K562 (cell line): ENCODE measurements around the gene HOXB6.

Experiments used
- CEBPB ChIP-seq: fragments of 450-650 bp; IDR thresholded peaks from 2 replicates; pipeline ENCODE4 v1.6.1; 2016; ENCODE audit warnings: missing genetic modification characterization, missing compliant biosample characterization
- CEBPG ChIP-seq, 3 experiments: fragments of 200-800 bp in 1 of 3; sonication (Bioruptor generic) in 1 of 3; sonication (generic) in 1 of 3; formaldehyde crosslinking in 1 of 3; IDR thresholded peaks in 2 of 3; conservative IDR thresholded peaks in 1 of 3; 2 replicates each; pipeline versions ENCODE4 v1.6.1 to v1.8.0; 2016 to 2022; ENCODE audit warnings: missing compliant biosample characterization in 2 of 3, missing genetic modification characterization in 2 of 3, mild to moderate bottlenecking in 1 of 3, missing genetic modification reagents in 1 of 3
- GTF2F1 ChIP-seq: IDR thresholded peaks from 2 replicates; pipeline ENCODE4 v1.6.1; 2011; ENCODE audit warnings: low read depth, low read length, improper control_type of control experiment
- MLX ChIP-seq, 2 experiments: fragments of 450-650 bp in 1 of 2; sonication (generic) in 1 of 2; formaldehyde crosslinking; conservative IDR thresholded peaks; 2 replicates each; pipeline versions ENCODE4 v1.4.0 to v1.8.1; 2020 to 2022; ENCODE audit warnings: mild to moderate bottlenecking in 1 of 2, missing genetic modification reagents in 1 of 2
- SRSF1 ChIP-seq: fragments of 200-400 bp; formaldehyde crosslinking; IDR thresholded peaks from 2 replicates; pipeline ENCODE4 v1.6.1; 2017; ENCODE audit warnings: mild to moderate bottlenecking, low read depth, low read length, moderate library complexity
- THAP7 ChIP-seq: fragments of 250-450 bp; sonication (Bioruptor Pico); IDR thresholded peaks from 2 replicates; pipeline ENCODE4 v1.5.0; 2021
- YY1 ChIP-seq, 3 experiments: IDR thresholded peaks; 2 replicates each; pipeline ENCODE4 v1.6.1; 2011; ENCODE audit warnings: low read length in 2 of 3, mild to moderate bottlenecking in 2 of 3, moderate library complexity in 2 of 3, borderline replicate concordance in 1 of 3, control low read depth in 1 of 3, low read depth in 1 of 3; ENCODE audit not compliant: insufficient read depth in 3 of 3, insufficient replicate concordance in 2 of 3, control insufficient read depth in 1 of 3, insufficient read length in 1 of 3; ENCODE audit errors: extremely low read depth in 1 of 3
- ZNF431 ChIP-seq: sonication (generic); formaldehyde crosslinking; IDR thresholded peaks from 2 replicates; pipeline ENCODE4 v1.8.0; 2022; ENCODE audit warnings: mild to moderate bottlenecking, missing genetic modification reagents
- TF ChIP-seq, protein P1 (sequence below): fragments of 250-450 bp; sonication (Bioruptor Pico); IDR thresholded peaks from 2 replicates; pipeline ENCODE4 v1.8.0; 2022; ENCODE audit warnings: moderate library complexity, mild to moderate bottlenecking, inconsistent platforms

GRCh38 chr17:48546137-48546923 is 58.5 kb downstream of the HOXB6 start:
- TF ChIP-seq CEBPB (tag): no peak
- no peak for TF ChIP-seq CEBPG (CRISPR knock-in tag; IDR thresholded peaks at IDR 0.05)
- TF ChIP-seq CEBPG (tag; conservative IDR thresholded peaks at IDR 0.05 in 1 of 2, IDR thresholded peaks at IDR 0.05 in 1 of 2): no peak; a peak in 1 of 4 replicates
- TF ChIP-seq, protein P1, sequence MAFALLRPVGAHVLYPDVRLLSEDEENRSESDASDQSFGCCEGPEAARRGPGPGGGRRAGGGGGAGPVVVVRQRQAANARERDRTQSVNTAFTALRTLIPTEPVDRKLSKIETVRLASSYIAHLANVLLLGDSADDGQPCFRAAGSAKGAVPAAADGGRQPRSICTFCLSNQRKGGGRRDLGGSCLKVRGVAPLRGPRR (CRISPR knock-in tag): no peak
- no peak for TF ChIP-seq GTF2F1
- TF ChIP-seq YY1 (IDR thresholded peaks at IDR 0.05; ENCODE audit: borderline replicate concordance in 1 of 3, control insufficient read depth in 1 of 3, extremely low read depth in 1 of 3, insufficient read depth in 3 of 3, insufficient read length in 1 of 3, insufficient replicate concordance in 2 of 3, low read depth in 1 of 3, low read length in 2 of 3): no peak
- TF ChIP-seq SRSF1: no peak
- TF ChIP-seq THAP7 (CRISPR knock-in tag): no peak
- TF ChIP-seq MLX (CRISPR knock-in tag; conservative IDR thresholded peaks at IDR 0.05): no peak
- TF ChIP-seq ZNF431 (CRISPR knock-in tag): no peak
